GM23248 (cell line): ENCODE results near the gene TTLL1.

ENCODE experiments used
- EZH2 ChIP-seq: fragments of 200-600 bp; sonication (generic); IDR thresholded peaks from 2 replicates; pipeline ENCODE4 v1.6.1; 2018; ENCODE audit warnings: antibody characterized with exemption, mild to moderate bottlenecking; ENCODE audit not compliant: insufficient read depth, poor library complexity, severe bottlenecking
- EZH2phosphoT487 ChIP-seq: fragments of 200-600 bp; sonication (generic); IDR thresholded peaks from 2 replicates; pipeline ENCODE4 v1.6.1; 2018; ENCODE audit warnings: antibody characterized with exemption, moderate library complexity, mild to moderate bottlenecking, low read depth; ENCODE audit not compliant: insufficient read depth

GRCh38 chr22:42991010-42991651, 98.1 kb downstream of the TTLL1 start:
- no peak for TF ChIP-seq EZH2
- no peak for TF ChIP-seq EZH2phosphoT487
